ENCODE data around the gene PRR29. TPM values are rescaled to one million over a fixed set of nuclear protein-coding genes. Genes with fewer than 3 reads are reported as not detected.

Gene PRR29
- total RNA-seq, 2 experiments from 2014 or later = 0.16 to 0.29 TPM

GRCh38 chr17:64022611-64023063 lies 24.5 kb downstream of the PRR29 start:
- Histone ChIP-seq H3K9me2 (ENCODE audit: insufficient read depth, low read length) (no peaks in the 10 kb centered on the region), H3K4me3 (ENCODE audit: low read depth, low read length, poor library complexity, severe bottlenecking) (no peak overlapping the region), H3K9me3 (ENCODE audit: low read length) (no peaks in the 10 kb centered on the region), H3K4me1 (ENCODE audit: insufficient read depth, low read length, poor library complexity, severe bottlenecking) (peaks cover 65% of the 10 kb centered on the region), H3K27ac (ENCODE audit: low read depth, low read length, poor library complexity, severe bottlenecking) (peak overlapping the region; percentile 97), H3K4me2 (ENCODE audit: low read length) (peak overlapping the region; percentile 35), H2AFZ (ENCODE audit: low read length) (peak overlapping the region; percentile 77), H4K20me1 (ENCODE audit: insufficient read depth, low read length) (no peaks in the 10 kb centered on the region), H3K36me3 (ENCODE audit: insufficient read depth, low read length) (no peaks in the 10 kb centered on the region), H3K79me2 (ENCODE audit: insufficient read depth, low read depth, low read length) (peaks cover 26% of the 10 kb centered on the region)
- no TSS peak for BruUV-seq (replicated peaks)
- no peak for DNase-seq (ENCODE audit: low spot score)
- intact Hi-C loops (cut with micrococcal nuclease; ENCODE audit: unreplicated experiment) = loop anchor here (5.0 kb wide), 1 partner anchor 90 kb away; the partner anchor contains the start of gene CD79B
- ChIA-PET POLR2A (interaction anchor here (0.7 to 4.2 kb wide), 5 partner anchors 38 to 276 kb away, joined by 3 to 43 read pairs (median 3); partner anchors contain the start of gene ERN1), CTCF (ENCODE audit: unreplicated experiment) (no interaction called here)
- TF ChIP-seq EZH2phosphoT487 (IDR thresholded peaks at IDR 0.05; ENCODE audit: borderline replicate concordance, low read depth, low read length) (no peak), CTCF (conservative IDR thresholded peaks at IDR 0.05; ENCODE audit: low read length) (no peak)

GRCh38 chr17:64024215-64024654 lies 26.1 kb downstream of the PRR29 start:
- Histone ChIP-seq H3K36me3 (ENCODE audit: insufficient read depth, low read length) (no peaks in the 10 kb centered on the region), H3K79me2 (ENCODE audit: insufficient read depth, low read depth, low read length) (peaks cover 10% of the 10 kb centered on the region), H3K9me2 (ENCODE audit: insufficient read depth, low read length) (no peaks in the 10 kb centered on the region), H3K4me3 (ENCODE audit: low read depth, low read length, poor library complexity, severe bottlenecking) (no peak overlapping the region), H4K20me1 (ENCODE audit: insufficient read depth, low read length) (no peaks in the 10 kb centered on the region), H2AFZ (ENCODE audit: low read length) (peak overlapping the region; percentile 20; the same call in 1 of the 2 replicates), H3K9me3 (ENCODE audit: low read length) (no peaks in the 10 kb centered on the region), H3K4me2 (ENCODE audit: low read length) (peak overlapping the region; percentile 2; the same call in 1 of the 2 replicates), H3K27ac (ENCODE audit: low read depth, low read length, poor library complexity, severe bottlenecking) (peak overlapping the region; percentile 20), H3K4me1 (ENCODE audit: insufficient read depth, low read length, poor library complexity, severe bottlenecking) (peaks cover 75% of the 10 kb centered on the region)
- CTCF ChIA-PET (ENCODE audit: unreplicated experiment) = interaction anchor here (0.6 to 1.1 kb wide), 4 partner anchors 52 to 122 kb away, joined by 3 to 5 read pairs (median 4); no protein-coding TSS in a partner anchor
- intact Hi-C loops (cut with micrococcal nuclease; ENCODE audit: unreplicated experiment) = loop anchor here (2.0 to 5.0 kb wide), 2 partner anchors 73 to 92 kb away; partner anchors contain the start of gene CD79B
- no peak for TF ChIP-seq CTCF (conservative IDR thresholded peaks at IDR 0.05; ENCODE audit: low read length)
- TF ChIP-seq EZH2phosphoT487 (IDR thresholded peaks at IDR 0.05; ENCODE audit: borderline replicate concordance, low read depth, low read length) = no peak
- BruUV-seq (replicated peaks) = no TSS peak
- no peak for DNase-seq (ENCODE audit: low spot score)
- POLR2A ChIA-PET = no interaction called here
